ENCODE data around the gene CORO7. TPM values are rescaled to one million over a fixed set of nuclear protein-coding genes. Genes with fewer than 3 reads are reported as not detected.

CORO7 gene
- total and polyA plus RNA-seq, 9 of the 15 experiments (the other 6 are each of a cell fraction or from before 2014, with no cell fraction given) = 0.45 to 77.2 (median 18.7) TPM

GRCh38 chr16:4330277-4330874, 86.0 kb downstream of the CORO7 start (continued):
- TF ChIP-seq REST (IDR thresholded peaks at IDR 0.05; ENCODE audit: borderline replicate concordance) (peak; percentile 92), REST (CRISPR knock-in tag; IDR thresholded peaks at IDR 0.05; ENCODE audit: low read depth) (no peak), SMARCB1 (IDR thresholded peaks at IDR 0.05; ENCODE audit: insufficient read length, low read depth) (no peak), ZNF282 (CRISPR knock-in tag; IDR thresholded peaks at IDR 0.05) (no peak), TFAP4 (CRISPR knock-in tag; IDR thresholded peaks at IDR 0.05; ENCODE audit: borderline replicate concordance) (peak; percentile 96), CBX2 (IDR thresholded peaks at IDR 0.05; ENCODE audit: insufficient read depth, low read length, poor library complexity, severe bottlenecking) (no peak), CREB3L1 (IDR thresholded peaks at IDR 0.05; ENCODE audit: borderline replicate concordance, low read depth) (no peak), TCF7 (IDR thresholded peaks at IDR 0.05; ENCODE audit: borderline replicate concordance) (no peak), ZNF140 (CRISPR knock-in tag; IDR thresholded peaks at IDR 0.05) (no peak), ZNF224 (CRISPR knock-in tag; IDR thresholded peaks at IDR 0.05) (no peak), PKNOX1 (IDR thresholded peaks at IDR 0.05) (no peak), MAX (CRISPR knock-in tag; IDR thresholded peaks at IDR 0.05) (no peak), NR2C1 (IDR thresholded peaks at IDR 0.05) (no peak), NR2C1 (tag; IDR thresholded peaks at IDR 0.05) (no peak), PYGO2 (tag; IDR thresholded peaks at IDR 0.05) (no peak)

Measured in K562 (cell line).